GM19035 (cell line): ENCODE data around the gene TXNRD3.

Experiments used
- ATAC-seq: cut with Tn5 transposase; IDR thresholded peaks from one replicate; pipeline ENCODE4 v1.9.1; 2021; ENCODE audit not compliant: unreplicated experiment

Gene TXNRD3

GRCh38 chr3:126654571-126655383 lies at the start of gene TXNRD3:
Gene TXNRD3 (minus strand): TSS chr3:126655124.
- no peak for ATAC-seq

- ATAC-seq = peak; percentile 97
These were observed 48.9 kb upstream of the TXNRD3 start, which contains the start of gene CHCHD6 for GRCh38 chr3:126703512-126704493. Gene CHCHD6 (plus strand): TSS chr3:126704240. CDS start chr3:126704313, 73 bp downstream.

GRCh38 chr3:126699011-126699410 lies 44.1 kb upstream of the TXNRD3 start:
- no peak for ATAC-seq

GRCh38 chr3:126696701-126697267 lies 41.9 kb upstream of the TXNRD3 start:
- ATAC-seq = no peak

GRCh38 chr3:126693921-126694320 lies 39.0 kb upstream of the TXNRD3 start:
- ATAC-seq = no peak

- ATAC-seq = no peak
These were observed 37.9 kb upstream of the TXNRD3 start for GRCh38 chr3:126692858-126693257.

GRCh38 chr3:126691765-126692164 lies 36.8 kb upstream of the TXNRD3 start:
- no peak for ATAC-seq

- ATAC-seq = no peak
These were observed 30.6 kb upstream of the TXNRD3 start for GRCh38 chr3:126685493-126685892.

GRCh38 chr3:126685021-126685420 lies 30.1 kb upstream of the TXNRD3 start:
- ATAC-seq = no peak

- ATAC-seq = no peak
These were observed 29.4 kb upstream of the TXNRD3 start for GRCh38 chr3:126684218-126684751.

- ATAC-seq = no peak
These were observed 28.1 kb upstream of the TXNRD3 start for GRCh38 chr3:126683069-126683468.

- no peak for ATAC-seq
These were observed 27.1 kb upstream of the TXNRD3 start for GRCh38 chr3:126682009-126682408.

- no peak for ATAC-seq
These were observed 25.7 kb upstream of the TXNRD3 start for GRCh38 chr3:126680667-126681055.

- no peak for ATAC-seq
These were observed 25.1 kb upstream of the TXNRD3 start for GRCh38 chr3:126679831-126680666.

- ATAC-seq = peak; percentile 53
These were observed 24.4 kb upstream of the TXNRD3 start for GRCh38 chr3:126679318-126679751.

- ATAC-seq = no peak
These were observed 23.9 kb upstream of the TXNRD3 start for GRCh38 chr3:126678693-126679317.

GRCh38 chr3:126677862-126678503 lies 23.1 kb upstream of the TXNRD3 start:
- ATAC-seq = no peak

GRCh38 chr3:126676919-126677705 lies 22.2 kb upstream of the TXNRD3 start:
- no peak for ATAC-seq
